ENCODE data around the gene SYT10.
"Not testable (repeated sequence)": the region's sequence is repeated elsewhere in the genome, so short reads cannot be mapped to it uniquely, and the experiment has no call there.

The SYT10 gene

GRCh38 chr12:33429468-33429867 lies 10.2 kb downstream of the SYT10 start:
- H3K36me3 Mint-ChIP-seq (ENCODE audit: low read depth): no peaks in the 10 kb centered on the region
- H3K27ac Mint-ChIP-seq: no peak overlapping the region
- H3K4me3 Mint-ChIP-seq: no peak overlapping the region
- no peaks in the 10 kb centered on the region for H3K27me3 Mint-ChIP-seq
- no peaks in the 10 kb centered on the region for H3K9me3 Mint-ChIP-seq
- no peaks in the 10 kb centered on the region for H3K4me1 Mint-ChIP-seq (ENCODE audit: low read depth)

DNA sequence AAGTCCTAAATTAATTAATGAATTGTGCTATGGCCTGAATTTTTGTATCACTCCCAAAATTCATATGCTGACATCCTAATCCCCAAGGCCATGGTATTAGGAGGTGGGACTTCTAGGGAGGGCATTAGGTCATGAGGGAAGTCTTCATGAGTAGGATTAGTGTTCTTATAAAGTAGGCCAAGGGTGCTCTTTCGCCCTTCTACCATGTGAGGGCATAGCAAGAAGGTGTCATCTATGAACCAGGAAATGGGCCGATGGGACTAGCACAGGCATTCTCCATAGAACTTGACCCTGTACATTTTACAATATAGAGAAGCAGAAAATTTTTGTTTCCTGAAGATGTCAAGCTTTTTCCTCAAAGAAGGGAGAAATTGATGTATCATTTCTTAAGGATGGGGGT lies 12.5 kb downstream of the SYT10 start:
- Mint-ChIP-seq H3K36me3 (ENCODE audit: low read depth) (no peaks in the 10 kb centered on the region), H3K4me3 (no peak overlapping the region), H3K4me1 (ENCODE audit: low read depth) (no peaks in the 10 kb centered on the region), H3K27ac (no peak overlapping the region), H3K9me3 (no peaks in the 10 kb centered on the region), H3K27me3 (no peaks in the 10 kb centered on the region)

- no peaks in the 10 kb centered on the region for H3K36me3 Mint-ChIP-seq (ENCODE audit: low read depth)
- no peaks in the 10 kb centered on the region for H3K27me3 Mint-ChIP-seq
Measured at GRCh38 chr12:33423706-33424105, 15.9 kb downstream of the SYT10 start.

GRCh38 chr12:33412410-33412809 lies 27.2 kb downstream of the SYT10 start:
- not testable (repeated sequence) for H3K9me3 Mint-ChIP-seq; H3K36me3 Mint-ChIP-seq (ENCODE audit: low read depth); H3K4me3 Mint-ChIP-seq; H3K4me1 Mint-ChIP-seq (ENCODE audit: low read depth); H3K27me3 Mint-ChIP-seq; H3K27ac Mint-ChIP-seq

More at GRCh38 chr12:33423706-33424105, 15.9 kb downstream of the SYT10 start:
- no peak overlapping the region for H3K4me3 Mint-ChIP-seq
- no peak overlapping the region for H3K27ac Mint-ChIP-seq
- H3K9me3 Mint-ChIP-seq: no peaks in the 10 kb centered on the region
- no peaks in the 10 kb centered on the region for H3K4me1 Mint-ChIP-seq (ENCODE audit: low read depth)

GRCh38 chr12:33383503-33383902 lies 56.1 kb downstream of the SYT10 start:
- Mint-ChIP-seq H3K4me3 (no peak overlapping the region), H3K4me1 (ENCODE audit: low read depth) (no peaks in the 10 kb centered on the region), H3K27me3 (no peaks in the 10 kb centered on the region), H3K27ac (no peak overlapping the region), H3K36me3 (ENCODE audit: low read depth) (no peaks in the 10 kb centered on the region), H3K9me3 (no peaks in the 10 kb centered on the region)

GRCh38 chr12:33376153-33376552 lies 63.5 kb downstream of the SYT10 start:
- Mint-ChIP-seq H3K9me3 (no peaks in the 10 kb centered on the region), H3K36me3 (ENCODE audit: low read depth) (no peaks in the 10 kb centered on the region), H3K4me1 (ENCODE audit: low read depth) (no peaks in the 10 kb centered on the region), H3K4me3 (no peak overlapping the region), H3K27me3 (no peaks in the 10 kb centered on the region), H3K27ac (no peak overlapping the region)

DNA sequence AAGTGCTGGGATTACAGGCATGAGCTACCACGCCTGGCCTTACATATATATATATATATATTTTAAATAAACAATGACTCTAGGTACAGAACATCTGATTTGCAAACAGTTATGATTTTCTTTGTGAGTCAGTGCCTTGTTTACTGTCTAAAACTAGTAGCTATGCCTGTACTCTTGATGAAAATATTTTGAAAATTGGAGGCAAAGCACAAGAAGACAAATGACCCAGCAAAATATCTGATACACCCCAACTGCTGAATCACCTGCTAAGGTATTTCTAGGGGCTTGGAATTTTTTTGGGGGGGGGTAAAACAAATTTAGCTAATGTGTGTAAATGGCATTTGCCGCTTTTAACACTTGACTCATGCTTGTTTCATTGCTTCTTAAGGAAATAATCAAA lies 69.3 kb downstream of the SYT10 start:
- no peaks in the 10 kb centered on the region for H3K36me3 Mint-ChIP-seq (ENCODE audit: low read depth)
- peaks cover 3% of the 10 kb centered on the region for H3K9me3 Mint-ChIP-seq
- H3K27me3 Mint-ChIP-seq: no peaks in the 10 kb centered on the region
- H3K4me3 Mint-ChIP-seq: no peak overlapping the region
- no peak overlapping the region for H3K27ac Mint-ChIP-seq
- no peaks in the 10 kb centered on the region for H3K4me1 Mint-ChIP-seq (ENCODE audit: low read depth)

DNA sequence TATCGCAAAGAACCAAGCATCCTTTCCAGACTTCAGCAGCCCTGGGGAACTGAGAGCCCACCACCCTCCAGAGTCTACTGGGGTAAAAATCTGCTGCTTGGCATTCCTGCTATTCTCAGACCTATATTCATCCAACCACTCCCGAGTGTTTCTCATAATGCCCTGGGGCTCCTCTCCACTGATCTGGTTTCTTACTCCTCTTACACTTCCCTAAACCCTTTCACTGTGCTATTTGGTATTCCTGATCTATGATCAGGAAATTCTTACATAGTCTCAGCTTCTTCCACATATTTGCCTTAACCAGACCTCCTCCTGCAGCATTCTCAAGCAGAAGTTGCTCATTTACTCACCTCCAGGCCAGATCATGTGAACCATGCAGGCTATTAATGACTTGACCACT lies 82.4 kb downstream of the SYT10 start:
- Mint-ChIP-seq H3K4me3 (no peak overlapping the region), H3K27ac (no peak overlapping the region), H3K9me3 (peaks cover 3% of the 10 kb centered on the region), H3K27me3 (no peaks in the 10 kb centered on the region), H3K4me1 (ENCODE audit: low read depth) (no peaks in the 10 kb centered on the region), H3K36me3 (ENCODE audit: low read depth) (no peaks in the 10 kb centered on the region)

DNA sequence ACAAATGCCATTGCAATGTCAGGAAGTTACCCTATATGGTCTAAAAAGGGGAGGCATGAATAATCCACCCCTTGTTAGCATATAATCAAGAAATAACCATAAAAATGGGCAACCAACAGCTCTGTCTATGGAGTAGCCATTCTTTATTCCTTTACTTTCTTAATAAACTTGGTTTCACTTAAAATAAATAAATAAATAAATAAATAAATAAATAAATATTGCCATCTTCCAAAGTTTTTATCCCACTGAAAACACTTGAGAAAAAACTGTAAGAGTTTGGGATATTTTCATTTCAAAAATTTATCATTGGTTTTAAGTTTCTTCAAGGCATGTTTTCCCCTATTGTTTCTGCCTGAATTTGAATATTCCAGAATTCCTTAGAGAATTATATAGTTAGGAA lies 89.8 kb downstream of the SYT10 start:
- peaks cover 4% of the 10 kb centered on the region for H3K9me3 Mint-ChIP-seq
- no peaks in the 10 kb centered on the region for H3K36me3 Mint-ChIP-seq (ENCODE audit: low read depth)
- no peak overlapping the region for H3K4me3 Mint-ChIP-seq
- H3K27ac Mint-ChIP-seq: no peak overlapping the region
- no peaks in the 10 kb centered on the region for H3K4me1 Mint-ChIP-seq (ENCODE audit: low read depth)
- no peaks in the 10 kb centered on the region for H3K27me3 Mint-ChIP-seq

DNA sequence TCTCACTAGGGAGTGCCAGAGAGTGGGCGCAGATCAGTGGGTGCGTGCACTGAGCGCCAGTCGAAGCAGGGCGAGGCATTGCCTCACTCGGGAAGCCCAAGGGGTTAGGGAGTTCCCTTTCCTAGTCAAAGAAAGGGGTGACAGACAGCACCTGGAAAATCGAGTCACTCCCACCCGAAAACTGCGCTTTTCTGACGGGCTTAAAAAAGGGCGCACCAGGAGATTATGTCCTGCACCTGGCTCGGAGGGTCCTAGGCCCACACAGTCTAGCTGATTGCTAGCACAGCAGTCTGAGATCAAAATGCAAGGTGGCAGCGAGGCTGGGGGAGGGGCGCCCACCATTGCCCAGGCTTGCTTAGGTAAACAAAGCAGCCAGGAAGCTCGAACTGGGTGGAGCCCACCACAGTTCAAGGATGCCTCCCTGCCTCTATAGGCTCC lies 107.6 kb downstream of the SYT10 start:
- H3K27me3 Mint-ChIP-seq; H3K4me1 Mint-ChIP-seq (ENCODE audit: low read depth); H3K4me3 Mint-ChIP-seq; H3K27ac Mint-ChIP-seq; H3K9me3 Mint-ChIP-seq; H3K36me3 Mint-ChIP-seq (ENCODE audit: low read depth): not testable (repeated sequence)

DNA sequence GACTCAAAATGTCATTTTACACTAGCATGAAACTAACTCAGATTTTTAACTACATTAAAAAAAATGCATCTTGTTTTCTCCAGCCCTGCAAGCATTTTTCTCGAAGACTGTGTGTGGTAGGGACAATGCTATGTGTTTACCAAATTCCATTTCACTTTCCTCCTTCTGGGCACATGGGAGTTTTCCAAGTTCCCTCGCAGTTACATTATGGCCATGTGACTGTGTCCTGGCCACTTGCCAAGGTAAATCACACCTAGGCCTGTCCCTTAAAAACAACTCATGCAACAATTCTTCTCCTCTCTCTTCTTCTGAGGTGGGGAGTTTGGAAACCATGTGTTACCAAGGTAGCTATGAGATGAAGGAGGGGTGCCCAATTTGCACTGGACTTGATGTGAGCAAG lies 108.7 kb downstream of the SYT10 start:
- H3K36me3 Mint-ChIP-seq (ENCODE audit: low read depth): no peaks in the 10 kb centered on the region
- H3K4me1 Mint-ChIP-seq (ENCODE audit: low read depth): no peaks in the 10 kb centered on the region
- H3K4me3 Mint-ChIP-seq: no peak overlapping the region
- H3K9me3 Mint-ChIP-seq: peaks cover 3% of the 10 kb centered on the region
- H3K27me3 Mint-ChIP-seq: no peaks in the 10 kb centered on the region
- H3K27ac Mint-ChIP-seq: no peak overlapping the region
